Right kidney (tissue), 1 donor: ENCODE measurements around the gene TMEM88.

Source experiments
- DNase-seq: peaks from one replicate; pipeline ENCODE4 v3.0.0-alpha.2; 2016

The TMEM88 gene

DNA sequence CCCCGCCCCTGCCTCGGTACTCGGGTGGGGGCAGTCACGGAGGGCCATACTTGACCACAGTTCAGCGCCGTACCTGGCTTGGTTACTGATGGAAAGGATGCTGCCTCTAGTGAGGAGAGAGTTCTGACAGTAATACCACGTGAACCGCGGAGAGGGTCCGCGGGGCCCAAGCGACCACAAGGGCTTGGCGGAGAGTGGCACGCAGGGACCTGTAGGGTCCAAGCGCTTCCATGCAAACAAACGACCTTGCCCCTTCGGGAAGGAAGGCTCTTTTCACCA, 11.7 kb upstream of the TMEM88 start:
- DNase-seq: peak; percentile 77

DNA sequence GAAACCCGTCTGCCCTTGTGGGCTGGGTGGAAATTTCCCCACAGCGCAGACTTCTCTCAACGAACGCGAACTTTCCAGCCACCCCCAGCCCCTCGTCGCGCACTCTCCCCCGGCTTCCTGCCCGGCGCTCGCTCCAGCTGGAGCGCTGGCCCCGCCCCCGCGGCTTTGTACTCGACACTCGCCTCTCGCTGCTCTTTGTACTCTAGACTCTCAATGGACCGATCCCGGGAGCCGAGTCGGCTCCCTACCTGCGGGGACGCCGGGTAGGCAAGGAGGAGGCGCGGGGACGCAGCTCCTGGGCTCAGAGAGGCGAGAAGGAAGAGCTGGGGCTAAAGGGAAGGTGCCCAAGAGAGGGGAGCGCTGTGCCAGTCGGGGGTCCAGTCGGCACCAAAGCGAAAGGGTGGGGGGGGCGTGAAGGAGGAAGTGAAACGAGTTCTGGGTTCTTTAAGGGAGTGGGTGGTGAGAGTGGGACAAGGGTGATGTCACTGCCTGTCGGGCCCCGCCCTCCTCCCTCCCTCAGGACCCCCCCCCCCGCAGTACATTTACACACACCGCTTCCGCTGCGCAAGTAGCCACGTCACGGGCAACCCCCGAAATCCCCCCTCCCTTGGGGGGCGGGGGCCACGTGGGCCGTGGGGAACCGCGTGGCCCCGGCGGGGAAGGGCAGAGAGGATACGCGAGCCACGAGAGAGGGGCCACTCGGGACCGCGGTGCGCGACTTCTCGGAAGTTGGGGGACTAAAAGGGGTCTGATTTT, 11.2 kb upstream of the TMEM88 start:
- DNase-seq: peak; percentile 86

DNA sequence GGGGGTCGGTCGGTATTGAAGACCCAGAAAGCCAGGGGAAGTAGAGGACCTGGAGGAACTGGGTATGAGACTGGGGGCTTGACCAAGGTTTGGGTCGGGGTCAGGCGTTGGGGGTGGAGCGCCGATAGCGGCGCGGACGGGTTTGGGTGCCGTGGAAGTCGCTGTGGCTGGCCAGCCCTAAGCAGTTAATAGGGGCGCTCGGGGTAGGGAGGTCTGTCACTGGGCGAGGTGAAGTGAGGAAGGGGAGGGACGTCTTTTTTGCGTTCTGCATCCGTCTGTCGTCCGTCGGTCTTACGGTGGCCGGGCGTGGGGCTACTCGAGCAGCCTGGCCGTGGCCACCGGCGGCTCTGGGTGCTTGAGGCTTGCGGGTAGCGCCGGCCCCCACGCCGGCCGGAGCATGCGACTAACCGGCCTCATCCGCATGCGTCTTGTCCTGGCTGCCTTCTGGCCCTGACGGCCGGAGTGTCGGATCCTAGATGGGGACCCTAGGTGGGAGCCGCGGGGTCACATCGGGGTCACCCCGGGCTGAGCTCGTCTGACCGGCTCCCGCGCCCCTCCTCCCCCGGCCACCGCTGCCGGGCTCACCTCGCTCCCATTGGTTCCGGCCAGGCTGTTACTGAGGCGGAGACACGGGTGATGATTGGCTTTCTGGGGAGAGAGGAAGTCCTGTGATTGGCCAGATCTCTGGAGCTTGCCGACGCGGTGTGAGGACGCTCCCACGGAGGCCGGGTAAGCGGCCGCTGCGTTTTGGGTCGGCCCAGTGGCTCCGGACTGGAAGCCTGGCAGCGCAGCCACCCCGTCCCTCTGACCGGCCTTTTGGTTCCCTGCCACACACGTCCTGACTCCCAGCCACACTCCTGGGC, 10.3 kb upstream of the TMEM88 start:
- DNase-seq: peak; percentile 91

DNA sequence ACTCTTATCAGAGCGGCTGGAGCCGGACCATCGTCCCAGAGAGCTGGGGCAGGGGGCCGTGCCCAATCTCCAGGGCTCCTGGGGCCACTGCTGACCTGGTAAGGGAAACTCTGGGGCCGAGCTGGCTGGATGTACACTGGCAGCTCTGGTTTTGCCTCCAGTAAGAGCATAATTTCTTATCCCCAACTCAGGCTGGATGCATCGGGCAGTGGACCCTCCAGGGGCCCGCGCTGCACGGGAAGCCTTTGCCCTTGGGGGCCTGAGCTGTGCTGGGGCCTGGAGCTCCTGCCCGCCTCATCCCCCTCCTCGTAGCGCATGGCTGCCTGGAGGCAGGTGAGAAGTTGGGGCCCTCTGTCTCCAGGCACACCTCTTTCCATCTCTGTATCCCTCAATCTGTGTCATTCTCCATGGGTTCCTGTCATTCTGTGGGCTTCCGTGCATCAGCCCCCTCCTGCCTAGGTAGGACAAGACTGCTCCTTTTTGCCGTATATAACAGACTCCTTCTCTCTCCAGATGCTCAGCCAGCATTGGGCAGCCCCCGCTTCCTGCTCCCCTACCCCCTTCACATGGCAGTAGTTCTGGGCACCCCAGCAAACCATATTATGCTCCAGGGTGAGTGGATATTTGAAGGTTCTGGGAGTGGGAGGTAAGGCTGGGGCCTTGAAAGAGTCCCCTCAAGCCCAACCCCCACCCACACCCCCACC, 9.4 kb upstream of the TMEM88 start:
- DNase-seq: no peak

DNA sequence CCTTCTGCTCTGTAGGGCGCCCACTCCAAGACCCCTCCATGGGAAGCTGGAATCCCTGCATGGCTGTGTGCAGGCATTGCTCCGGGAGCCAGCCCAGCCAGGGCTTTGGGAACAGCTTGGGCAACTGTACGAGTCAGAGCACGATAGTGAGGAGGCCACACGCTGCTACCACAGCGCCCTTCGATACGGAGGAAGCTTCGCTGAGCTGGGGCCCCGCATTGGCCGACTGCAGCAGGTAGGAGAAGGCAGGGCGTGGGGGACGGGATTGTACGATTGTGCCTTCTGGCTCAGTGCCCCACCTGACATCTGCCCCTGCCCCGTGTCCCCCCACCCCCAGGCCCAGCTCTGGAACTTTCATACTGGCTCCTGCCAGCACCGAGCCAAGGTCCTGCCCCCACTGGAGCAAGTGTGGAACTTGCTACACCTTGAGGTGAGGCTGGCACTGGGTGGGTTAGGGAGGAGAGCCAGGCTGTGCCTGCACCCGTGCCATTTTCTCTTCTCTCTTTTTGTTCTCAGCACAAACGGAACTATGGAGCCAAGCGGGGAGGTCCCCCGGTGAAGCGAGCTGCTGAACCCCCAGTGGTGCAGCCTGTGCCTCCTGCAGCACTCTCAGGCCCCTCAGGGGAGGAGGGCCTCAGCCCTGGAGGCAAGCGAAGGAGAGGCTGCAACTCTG, 8.7 kb upstream of the TMEM88 start:
- DNase-seq: no peak

DNA sequence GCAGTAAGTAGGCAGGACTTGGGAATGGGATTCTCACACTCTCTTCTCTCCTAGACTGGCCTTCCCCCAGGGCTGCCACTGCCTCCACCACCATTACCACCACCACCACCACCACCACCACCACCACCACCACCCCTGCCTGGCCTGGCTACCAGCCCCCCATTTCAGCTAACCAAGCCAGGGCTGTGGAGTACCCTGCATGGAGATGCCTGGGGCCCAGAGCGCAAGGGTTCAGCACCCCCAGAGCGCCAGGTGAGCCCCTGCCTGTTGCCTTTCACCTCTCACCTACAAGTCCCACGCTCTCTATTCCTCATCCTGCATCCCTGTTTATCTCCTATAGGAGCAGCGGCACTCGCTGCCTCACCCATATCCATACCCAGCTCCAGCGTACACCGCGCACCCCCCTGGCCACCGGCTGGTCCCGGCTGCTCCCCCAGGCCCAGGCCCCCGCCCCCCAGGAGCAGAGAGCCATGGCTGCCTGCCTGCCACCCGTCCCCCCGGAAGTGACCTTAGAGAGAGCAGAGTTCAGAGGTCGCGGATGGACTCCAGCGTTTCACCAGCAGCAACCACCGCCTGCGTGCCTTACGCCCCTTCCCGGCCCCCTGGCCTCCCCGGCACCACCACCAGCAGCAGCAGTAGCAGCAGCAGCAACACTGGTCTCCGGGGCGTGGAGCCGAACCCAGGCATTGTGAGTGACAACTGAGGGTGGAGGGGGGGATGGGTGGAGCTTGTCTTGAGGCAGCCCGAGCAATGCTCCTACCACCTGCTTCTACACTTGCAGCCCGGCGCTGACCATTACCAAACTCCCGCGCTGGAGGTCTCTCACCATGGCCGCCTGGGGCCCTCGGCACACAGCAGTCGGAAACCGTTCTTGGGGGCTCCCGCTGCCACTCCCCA, 7.9 kb upstream of the TMEM88 start:
- DNase-seq: no peak

DNA sequence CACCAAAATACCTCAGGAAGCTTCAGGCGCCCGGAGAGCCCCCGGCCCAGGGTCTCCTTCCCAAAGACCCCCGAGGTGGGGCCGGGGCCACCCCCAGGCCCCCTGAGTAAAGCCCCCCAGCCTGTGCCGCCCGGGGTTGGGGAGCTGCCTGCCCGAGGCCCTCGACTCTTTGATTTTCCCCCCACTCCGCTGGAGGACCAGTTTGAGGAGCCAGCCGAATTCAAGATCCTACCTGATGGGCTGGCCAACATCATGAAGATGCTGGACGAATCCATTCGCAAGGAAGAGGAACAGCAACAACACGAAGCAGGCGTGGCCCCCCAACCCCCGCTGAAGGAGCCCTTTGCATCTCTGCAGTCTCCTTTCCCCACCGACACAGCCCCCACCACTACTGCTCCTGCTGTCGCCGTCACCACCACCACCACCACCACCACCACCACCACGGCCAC, 6.7 kb upstream of the TMEM88 start:
- no peak for DNase-seq

DNA sequence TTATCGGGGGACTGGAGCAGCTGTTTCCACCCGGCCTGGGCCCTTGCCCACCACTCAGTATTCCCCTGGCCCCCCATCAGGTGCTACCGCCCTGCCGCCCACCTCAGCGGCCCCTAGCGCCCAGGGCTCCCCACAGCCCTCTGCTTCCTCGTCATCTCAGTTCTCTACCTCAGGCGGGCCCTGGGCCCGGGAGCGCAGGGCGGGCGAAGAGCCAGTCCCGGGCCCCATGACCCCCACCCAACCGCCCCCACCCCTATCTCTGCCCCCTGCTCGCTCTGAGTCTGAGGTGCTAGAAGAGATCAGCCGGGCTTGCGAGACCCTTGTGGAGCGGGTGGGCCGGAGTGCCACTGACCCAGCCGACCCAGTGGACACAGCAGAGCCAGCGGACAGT, 6.1 kb upstream of the TMEM88 start:
- no peak for DNase-seq

DNA sequence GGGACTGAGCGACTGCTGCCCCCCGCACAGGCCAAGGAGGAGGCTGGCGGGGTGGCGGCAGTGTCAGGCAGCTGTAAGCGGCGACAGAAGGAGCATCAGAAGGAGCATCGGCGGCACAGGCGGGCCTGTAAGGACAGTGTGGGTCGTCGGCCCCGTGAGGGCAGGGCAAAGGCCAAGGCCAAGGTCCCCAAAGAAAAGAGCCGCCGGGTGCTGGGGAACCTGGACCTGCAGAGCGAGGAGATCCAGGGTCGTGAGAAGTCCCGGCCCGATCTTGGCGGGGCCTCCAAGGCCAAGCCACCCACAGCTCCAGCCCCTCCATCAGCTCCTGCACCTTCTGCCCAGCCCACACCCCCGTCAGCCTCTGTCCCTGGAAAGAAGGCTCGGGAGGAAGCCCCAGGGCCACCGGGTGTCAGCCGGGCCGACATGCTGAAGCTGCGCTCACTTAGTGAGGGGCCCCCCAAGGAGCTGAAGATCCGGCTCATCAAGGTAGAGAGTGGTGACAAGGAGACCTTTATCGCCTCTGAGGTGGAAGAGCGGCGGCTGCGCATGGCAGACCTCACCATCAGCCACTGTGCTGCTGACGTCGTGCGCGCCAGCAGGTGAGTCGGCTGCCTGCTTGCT, 5.6 kb upstream of the TMEM88 start:
- DNase-seq: no peak

DNA sequence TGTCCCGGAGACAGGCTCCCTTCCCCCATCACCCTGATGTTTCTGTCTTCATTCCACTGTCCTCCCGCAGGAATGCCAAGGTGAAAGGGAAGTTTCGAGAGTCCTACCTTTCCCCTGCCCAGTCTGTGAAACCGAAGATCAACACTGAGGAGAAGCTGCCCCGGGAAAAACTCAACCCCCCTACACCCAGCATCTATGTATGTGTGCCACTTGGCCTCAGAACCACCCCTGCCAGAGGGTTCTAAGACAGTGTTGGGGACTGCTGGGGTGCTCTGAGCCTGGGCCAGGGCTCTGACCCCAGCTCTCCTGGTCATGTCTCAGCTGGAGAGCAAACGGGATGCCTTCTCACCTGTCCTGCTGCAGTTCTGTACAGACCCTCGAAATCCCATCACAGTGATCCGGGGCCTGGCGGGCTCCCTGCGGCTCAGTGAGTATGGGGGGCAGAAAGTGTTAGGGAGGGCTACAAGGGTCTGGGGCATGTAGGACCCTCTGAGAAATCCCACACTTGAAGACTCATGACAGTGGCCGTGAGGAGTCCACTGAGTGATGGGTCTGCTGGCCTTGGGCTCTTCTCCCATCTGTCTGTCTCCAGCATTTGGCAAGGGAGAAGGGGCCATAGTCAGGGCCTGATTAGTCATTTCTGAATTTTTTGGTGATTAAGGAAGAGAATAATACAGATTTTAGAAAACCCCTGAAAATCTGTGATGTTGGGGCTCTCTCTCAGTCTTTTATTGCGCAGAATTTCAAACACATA, 4.9 kb upstream of the TMEM88 start:
- no peak for DNase-seq

DNA sequence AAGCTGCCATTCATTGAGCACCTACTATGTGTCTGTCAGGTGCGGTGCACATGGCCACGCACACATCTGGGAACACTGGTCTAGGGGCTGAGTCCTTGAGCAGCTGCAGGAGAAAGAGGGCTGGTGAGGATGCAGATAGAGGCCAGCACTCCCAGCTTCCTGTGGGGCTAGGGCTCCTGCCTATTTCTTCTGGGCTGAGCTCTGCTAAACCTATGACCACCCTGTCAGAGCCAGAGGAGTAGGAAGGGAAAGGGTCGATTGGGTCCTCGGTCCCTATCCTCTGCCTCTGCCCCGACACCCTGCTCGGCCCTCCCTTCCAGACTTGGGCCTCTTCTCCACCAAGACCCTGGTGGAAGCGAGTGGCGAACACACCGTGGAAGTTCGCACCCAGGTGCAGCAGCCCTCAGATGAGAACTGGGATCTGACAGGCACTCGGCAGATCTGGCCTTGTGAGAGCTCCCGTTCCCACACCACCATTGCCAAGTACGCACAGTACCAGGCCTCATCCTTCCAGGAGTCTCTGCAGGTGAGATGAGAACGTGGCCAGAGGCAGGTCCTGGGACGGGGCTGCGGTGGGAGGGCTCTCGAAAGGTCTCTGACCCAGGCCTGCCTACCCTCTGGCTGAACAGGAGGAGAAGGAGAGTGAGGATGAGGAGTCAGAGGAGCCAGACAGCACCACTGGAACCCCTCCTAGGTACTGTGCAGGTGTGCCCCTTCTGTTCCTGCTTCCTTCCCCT, 4.0 kb upstream of the TMEM88 start:
- no peak for DNase-seq

GRCh38 chr17:7851438-7852261, 3.2 kb upstream of the TMEM88 start:
- peak; percentile 81 for DNase-seq

DNA sequence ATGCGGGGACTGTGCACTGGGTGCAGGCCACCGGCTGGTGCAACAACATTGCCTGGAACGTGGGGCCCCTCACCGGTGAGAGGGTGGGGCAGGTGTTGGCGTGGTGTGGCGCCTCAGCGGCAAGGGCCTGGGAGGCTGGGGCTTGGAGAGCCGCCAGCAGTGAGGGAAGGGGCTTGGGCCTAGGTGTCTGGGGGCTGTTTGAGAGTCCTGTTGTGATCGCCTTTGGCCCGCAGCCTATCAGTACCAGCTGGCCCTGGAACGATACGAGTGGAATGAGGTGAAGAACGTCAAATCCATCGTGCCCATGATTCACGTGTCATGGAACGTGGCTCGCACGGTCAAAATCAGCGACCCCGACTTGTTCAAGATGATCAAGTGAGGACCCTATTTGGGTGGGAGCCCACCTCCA, 2.6 kb upstream of the TMEM88 start:
- no peak for DNase-seq

DNA sequence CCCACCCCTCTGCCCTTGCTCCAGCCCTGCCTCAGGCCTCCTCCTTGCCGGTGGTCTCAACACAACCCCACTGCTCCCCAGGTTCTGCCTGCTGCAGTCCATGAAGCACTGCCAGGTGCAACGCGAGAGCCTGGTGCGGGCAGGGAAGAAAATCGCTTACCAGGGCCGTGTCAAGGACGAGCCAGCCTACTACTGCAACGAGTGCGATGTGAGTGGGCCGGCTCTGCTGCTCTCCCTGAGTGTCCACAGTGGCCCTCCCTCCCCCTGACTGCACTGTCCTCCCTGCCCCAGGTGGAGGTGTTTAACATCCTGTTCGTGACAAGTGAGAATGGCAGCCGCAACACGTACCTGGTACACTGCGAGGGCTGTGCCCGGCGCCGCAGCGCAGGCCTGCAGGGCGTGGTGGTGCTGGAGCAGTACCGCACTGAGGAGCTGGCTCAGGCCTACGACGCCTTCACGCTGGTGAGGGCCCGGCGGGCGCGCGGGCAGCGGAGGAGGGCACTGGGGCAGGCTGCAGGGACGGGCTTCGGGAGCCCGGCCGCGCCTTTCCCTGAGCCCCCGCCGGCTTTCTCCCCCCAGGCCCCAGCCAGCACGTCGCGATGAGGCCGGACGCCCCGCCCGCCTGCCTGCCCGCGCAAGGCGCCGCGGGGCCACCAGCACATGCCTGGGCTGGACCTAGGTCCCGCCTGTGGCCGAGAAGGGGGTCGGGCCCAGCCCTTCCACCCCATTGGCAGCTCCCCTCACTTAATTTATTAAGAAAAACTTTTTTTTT, 1.8 kb upstream of the TMEM88 start:
- no peak for DNase-seq

DNA sequence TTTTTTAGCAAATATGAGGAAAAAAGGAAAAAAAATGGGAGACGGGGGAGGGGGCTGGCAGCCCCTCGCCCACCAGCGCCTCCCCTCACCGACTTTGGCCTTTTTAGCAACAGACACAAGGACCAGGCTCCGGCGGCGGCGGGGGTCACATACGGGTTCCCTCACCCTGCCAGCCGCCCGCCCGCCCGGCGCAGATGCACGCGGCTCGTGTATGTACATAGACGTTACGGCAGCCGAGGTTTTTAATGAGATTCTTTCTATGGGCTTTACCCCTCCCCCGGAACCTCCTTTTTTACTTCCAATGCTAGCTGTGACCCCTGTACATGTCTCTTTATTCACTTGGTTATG, 1.2 kb upstream of the TMEM88 start:
- no peak for DNase-seq

- no peak for DNase-seq
These were observed 638 bp upstream of the TMEM88 start for GRCh38 chr17:7854078-7854777.

DNA sequence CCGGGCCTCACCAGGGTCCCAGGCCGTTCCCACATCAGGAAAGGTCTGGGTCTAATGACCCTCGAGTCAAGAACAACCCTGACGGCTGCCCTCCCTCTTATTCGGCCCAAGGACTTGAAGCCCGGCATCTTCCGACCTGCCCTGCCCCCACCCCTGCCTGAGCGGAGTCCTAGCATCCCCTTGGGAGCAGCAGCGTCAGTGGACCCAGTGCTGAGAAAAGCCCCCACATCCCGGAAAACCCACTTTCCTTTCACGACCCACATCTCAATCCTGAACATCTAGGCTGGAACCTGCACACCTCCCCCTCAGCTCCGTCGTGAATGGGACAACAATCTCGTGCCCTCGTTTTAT, 769 bp downstream of the TMEM88 start:
- DNase-seq: peak; percentile 62
